DMS 273 (cell line): Measurements from ENCODE around the gene SLIT1.
A peak's percentile ranks its signal among the peaks of the same experiment; 100 is the strongest.

ENCODE experiments used
- DNase-seq: peaks from one replicate; lab custom pipeline; 2025; ENCODE audit not compliant: unreplicated experiment; lab: John Stamatoyannopoulos, UW

SLIT1 gene

GRCh38 chr10:97185326-97186058 is at the start of gene SLIT1:
SLIT1 (minus strand) TSS chr10:97185959; CDS start chr10:97185674, 285 bp downstream.
- peak; percentile 66 for DNase-seq

GRCh38 chr10:97235353-97235752 is 49.6 kb upstream of the SLIT1 start:
- DNase-seq: no peak

- peak; percentile 54 for DNase-seq
Observed at GRCh38 chr10:97234400-97234799, 48.6 kb upstream of the SLIT1 start.

- no peak for DNase-seq
Observed at GRCh38 chr10:97230146-97230545, 44.4 kb upstream of the SLIT1 start.

GRCh38 chr10:97229322-97230015 is 43.7 kb upstream of the SLIT1 start:
- no peak for DNase-seq

DNA sequence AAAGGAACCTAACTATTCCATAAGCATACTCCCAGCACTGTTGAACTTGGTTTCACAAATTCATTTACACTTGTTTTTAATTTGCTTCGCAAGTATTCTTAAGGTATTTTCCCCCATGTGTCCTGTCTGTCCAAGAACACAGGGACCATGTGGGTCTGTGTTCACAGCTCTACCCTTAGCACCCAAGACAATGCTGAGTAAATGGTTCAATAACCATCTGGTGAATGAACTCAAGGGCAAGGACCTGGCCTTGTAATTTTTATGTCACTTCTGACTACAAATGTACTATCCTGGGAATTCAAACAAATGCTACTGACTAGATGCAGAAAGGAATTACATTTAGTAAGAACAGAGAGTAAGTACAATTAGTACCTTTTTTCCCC is 43.0 kb upstream of the SLIT1 start:
- no peak for DNase-seq

DNA sequence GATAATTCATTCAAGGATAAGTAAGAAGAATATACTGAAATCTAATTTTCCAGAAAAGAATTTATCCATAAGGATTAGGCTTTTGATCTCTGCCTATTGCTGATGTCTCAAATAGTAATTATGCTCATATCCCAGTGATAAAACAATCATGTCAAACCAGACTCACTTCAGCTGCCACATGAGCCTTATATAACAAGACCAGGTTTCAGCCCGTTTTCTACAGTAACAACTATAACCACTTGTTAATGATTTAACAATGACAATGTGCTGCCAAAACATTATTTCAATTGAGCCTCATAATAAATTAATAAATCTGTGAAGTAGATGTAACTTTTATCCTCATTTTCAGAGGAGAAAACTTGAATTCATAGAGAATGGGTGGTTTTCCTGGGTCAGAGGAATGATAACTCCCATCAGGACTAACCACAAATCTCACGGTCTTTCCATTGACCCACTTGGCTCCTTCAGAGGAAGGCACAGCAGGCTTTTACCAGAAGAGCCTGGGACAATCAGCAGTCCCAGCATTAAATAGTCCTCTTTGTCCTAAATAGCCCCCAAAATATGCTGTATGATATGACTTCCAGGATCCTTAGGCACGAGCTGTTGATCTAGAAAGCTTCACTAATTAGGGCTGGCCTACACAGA is 42.5 kb upstream of the SLIT1 start:
- no peak for DNase-seq

DNA sequence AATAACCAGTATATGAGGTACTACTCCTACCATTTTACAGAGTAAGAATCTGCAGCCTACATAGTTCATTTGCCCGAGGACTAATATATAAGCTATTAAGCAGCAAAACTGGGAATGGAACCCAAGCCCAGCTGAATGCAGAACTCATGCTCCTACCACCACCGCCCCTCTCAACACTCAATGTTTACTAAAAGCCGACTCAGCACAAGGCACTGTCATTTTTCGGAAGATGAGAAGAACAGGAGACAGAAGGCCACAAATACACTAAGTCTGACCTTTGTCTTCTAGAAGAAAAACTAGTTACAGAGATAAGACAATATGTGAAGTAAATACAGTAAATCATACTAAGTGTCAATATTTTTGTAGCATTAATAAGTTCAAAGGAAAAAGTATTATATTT is 40.6 kb upstream of the SLIT1 start:
- DNase-seq: no peak

DNA sequence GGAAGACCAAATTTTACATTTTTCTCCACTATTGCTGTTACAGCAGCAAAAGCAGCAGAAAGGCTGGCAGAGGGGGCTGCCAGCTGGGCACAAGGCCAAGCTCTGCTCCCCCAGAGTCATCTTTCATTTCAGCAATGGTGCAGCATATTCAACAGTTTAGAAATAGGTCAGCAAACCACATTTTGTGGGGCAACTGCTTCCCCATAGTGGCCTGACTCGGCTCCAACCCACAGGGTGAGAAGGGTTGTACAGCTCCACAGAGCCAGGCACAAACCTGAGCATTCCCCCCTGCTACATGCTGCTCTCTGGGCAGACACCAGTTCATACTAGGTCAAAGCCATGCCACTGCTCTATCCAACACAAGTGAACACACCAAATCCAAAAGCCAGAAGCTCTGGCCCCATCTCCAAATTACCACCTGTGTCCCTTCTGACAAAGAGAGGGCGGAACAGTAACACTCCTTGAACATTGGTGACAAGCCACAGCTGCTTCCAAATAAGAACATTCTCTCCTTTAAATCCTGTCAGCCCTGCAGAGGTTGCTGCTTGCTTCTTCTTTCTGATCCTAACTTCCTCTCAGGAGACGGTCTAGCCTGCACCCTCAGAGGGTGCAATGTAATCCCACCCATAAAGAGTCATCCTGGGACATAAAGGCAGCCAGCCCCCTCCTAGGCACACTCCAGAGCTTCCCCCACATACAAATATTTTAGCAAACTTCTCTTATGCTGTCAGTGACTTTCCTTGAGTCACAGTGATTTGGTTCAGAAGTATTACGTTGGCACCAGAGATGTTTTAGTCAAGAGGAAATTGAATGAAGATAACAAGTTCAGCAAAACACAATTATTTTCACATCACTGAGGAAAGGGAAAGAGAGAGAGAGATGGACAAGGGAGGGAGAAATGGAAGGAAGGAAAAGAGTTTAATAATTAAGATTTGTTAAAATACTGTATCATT is 39.0 kb upstream of the SLIT1 start:
- DNase-seq: no peak

GRCh38 chr10:97222326-97222961 is 36.7 kb upstream of the SLIT1 start:
- no peak for DNase-seq

- no peak for DNase-seq
Observed at GRCh38 chr10:97220355-97220754, 34.6 kb upstream of the SLIT1 start.

GRCh38 chr10:97217299-97217698 is 31.5 kb upstream of the SLIT1 start:
- no peak for DNase-seq

DNA sequence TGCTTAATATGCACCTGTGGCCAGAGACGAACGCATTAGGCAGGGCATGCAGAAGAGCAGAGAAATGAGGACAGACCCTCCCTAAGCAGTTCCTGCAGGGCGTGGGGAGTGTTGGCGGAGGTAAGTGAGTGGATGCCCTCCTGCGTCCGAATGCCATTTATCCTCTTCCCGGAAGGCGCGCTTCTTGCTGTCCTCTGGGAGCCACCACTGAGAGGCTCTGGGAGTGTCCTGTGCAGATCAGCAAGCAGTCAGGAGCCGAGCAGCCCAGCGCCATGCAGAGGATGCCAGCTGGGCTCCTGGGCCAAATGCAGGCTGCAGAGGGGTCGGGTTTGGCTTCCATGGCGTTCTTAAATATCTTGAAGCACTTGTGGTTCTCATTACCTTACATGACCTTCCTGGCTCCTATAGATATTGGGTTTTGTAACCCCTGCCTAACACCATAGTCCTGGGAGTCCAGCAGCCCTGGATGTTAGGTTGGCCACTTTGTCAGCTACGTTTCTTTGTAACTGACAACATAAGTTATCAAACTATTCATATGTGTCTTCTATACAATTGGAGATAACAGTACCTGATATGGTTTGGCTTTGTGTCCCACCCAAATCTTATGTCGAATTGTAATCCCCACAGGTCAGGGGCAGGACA is 30.0 kb upstream of the SLIT1 start:
- DNase-seq: no peak

- no peak for DNase-seq
Observed at GRCh38 chr10:97213431-97213830, 27.7 kb upstream of the SLIT1 start.

GRCh38 chr10:97211229-97211628 is 25.5 kb upstream of the SLIT1 start:
- no peak for DNase-seq

DNA sequence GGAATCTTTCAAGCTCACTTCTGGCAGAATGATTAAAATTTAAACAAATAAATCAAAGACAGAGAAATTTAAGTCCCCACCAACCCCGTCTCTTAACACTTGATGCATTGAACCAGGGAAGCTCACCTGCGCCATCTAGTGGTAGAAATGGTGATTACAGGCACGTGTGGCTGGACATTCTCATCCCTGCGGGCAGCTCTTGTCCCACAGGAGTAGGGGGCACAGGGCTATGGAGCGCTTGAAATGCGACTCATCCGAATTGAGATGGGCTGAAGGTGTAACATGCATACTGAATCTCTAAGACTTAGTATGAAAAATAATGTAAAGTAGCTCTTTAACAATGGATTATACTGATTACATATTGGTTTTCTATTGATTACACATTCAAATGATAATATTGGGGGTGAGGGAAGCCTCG is 24.8 kb upstream of the SLIT1 start:
- peak; percentile 78 for DNase-seq

DNA sequence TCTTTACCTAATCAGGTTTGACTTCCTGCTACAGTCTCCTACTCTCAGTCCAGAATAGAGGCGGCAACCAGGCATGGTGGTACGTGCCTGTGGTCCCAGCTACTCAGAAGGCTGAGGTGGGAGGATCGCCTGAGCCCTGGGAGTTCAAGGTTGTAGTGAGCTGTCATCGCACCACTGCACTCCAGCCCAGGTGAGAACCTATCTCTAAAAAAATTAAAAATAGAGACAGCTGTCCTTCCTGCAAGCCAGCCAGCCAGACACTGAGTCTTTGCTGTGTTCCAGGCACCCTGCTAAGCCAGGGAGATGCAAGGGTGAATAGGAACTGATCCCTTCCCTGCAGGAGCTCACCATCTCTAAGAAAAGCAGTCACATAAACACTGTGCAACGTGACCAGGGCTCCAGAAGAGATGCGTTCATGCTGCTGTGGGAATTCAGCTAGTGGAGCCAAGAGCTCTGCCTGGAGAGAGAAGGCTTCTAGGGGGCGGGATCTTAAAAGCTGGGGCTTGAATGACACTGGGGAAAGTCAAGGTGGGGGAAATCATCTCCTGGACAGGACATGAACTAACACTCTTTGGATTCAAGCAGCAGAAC is 22.1 kb upstream of the SLIT1 start:
- DNase-seq: no peak

GRCh38 chr10:97207131-97207530 is 21.4 kb upstream of the SLIT1 start:
- no peak for DNase-seq

GRCh38 chr10:97204826-97205679 is 19.3 kb upstream of the SLIT1 start:
- DNase-seq: no peak
